ENCODE results near the gene GMPR2.

GMPR2 gene

GRCh38 chr14:24238123-24238522 lies 5.4 kb downstream of the GMPR2 start:
- no peaks in the 10 kb centered on the region for H3K27me3 ChIP-seq (ENCODE audit: low read length)
- peaks cover 14% of the 10 kb centered on the region; the same call in 1 of the 2 replicates for H3K79me2 ChIP-seq (ENCODE audit: insufficient read depth, low read length)
- no peak overlapping the region for H3K4me2 ChIP-seq (ENCODE audit: low read depth, low read length, poor library complexity, severe bottlenecking)
- no peaks in the 10 kb centered on the region for H3K9me2 ChIP-seq (replicated peaks; ENCODE audit: insufficient read depth, low read length)
- H3K9me3 ChIP-seq (ENCODE audit: insufficient read depth, low read length), result no peaks in the 10 kb centered on the region
- no peak overlapping the region for H3K9ac ChIP-seq (ENCODE audit: low read length)
- no peaks in the 10 kb centered on the region; the same call in 1 of the 2 replicates for H3K36me3 ChIP-seq (ENCODE audit: low read length)
- peaks cover 13% of the 10 kb centered on the region; the same call in 1 of the 2 replicates for H3F3A ChIP-seq (ENCODE audit: insufficient read depth)
- H3K4me3 ChIP-seq (ENCODE audit: insufficient read depth, low read length, poor library complexity, severe bottlenecking), result no peak overlapping the region
- H4K20me1 ChIP-seq (ENCODE audit: low read depth, low read length), result no peaks in the 10 kb centered on the region; the same call in 1 of the 2 replicates
- H3K27ac ChIP-seq (ENCODE audit: low read depth, low read length), result no peak overlapping the region
- TF ChIP-seq EZH2phosphoT487 (conservative IDR thresholded peaks at IDR 0.05; ENCODE audit: low read length) (no peak), CTCF (IDR thresholded peaks at IDR 0.05; ENCODE audit: insufficient read depth, low read length, poor library complexity, severe bottlenecking) (no peak)
- no peak overlapping the region for H2AFZ ChIP-seq (ENCODE audit: low read depth, low read length, severe bottlenecking)

GRCh38 chr14:24238527-24239037 lies 5.9 kb downstream of the GMPR2 start:
- H3K9me3 ChIP-seq (ENCODE audit: insufficient read depth, low read length), result no peaks in the 10 kb centered on the region
- no peak overlapping the region for H3K4me3 ChIP-seq (ENCODE audit: insufficient read depth, low read length, poor library complexity, severe bottlenecking)
- no peak overlapping the region for H3K27ac ChIP-seq (ENCODE audit: low read depth, low read length)
- H3K79me2 ChIP-seq (ENCODE audit: insufficient read depth, low read length), result peaks cover 14% of the 10 kb centered on the region; the same call in 1 of the 2 replicates
- no peak overlapping the region for H3K9ac ChIP-seq (ENCODE audit: low read length)
- H3K9me2 ChIP-seq (replicated peaks; ENCODE audit: insufficient read depth, low read length), result no peaks in the 10 kb centered on the region
- no peak overlapping the region for H2AFZ ChIP-seq (ENCODE audit: low read depth, low read length, severe bottlenecking)
- H4K20me1 ChIP-seq (ENCODE audit: low read depth, low read length), result no peaks in the 10 kb centered on the region; the same call in 1 of the 2 replicates
- H3F3A ChIP-seq (ENCODE audit: insufficient read depth), result peaks cover 12% of the 10 kb centered on the region; the same call in 1 of the 2 replicates
- H3K27me3 ChIP-seq (ENCODE audit: low read length), result no peaks in the 10 kb centered on the region
- no peaks in the 10 kb centered on the region; the same call in 1 of the 2 replicates for H3K36me3 ChIP-seq (ENCODE audit: low read length)
- TF ChIP-seq CTCF (IDR thresholded peaks at IDR 0.05; ENCODE audit: insufficient read depth, low read length, poor library complexity, severe bottlenecking) (no peak), EZH2phosphoT487 (conservative IDR thresholded peaks at IDR 0.05; ENCODE audit: low read length) (no peak)
- no peak overlapping the region for H3K4me2 ChIP-seq (ENCODE audit: low read depth, low read length, poor library complexity, severe bottlenecking)

- TF ChIP-seq EZH2phosphoT487 (conservative IDR thresholded peaks at IDR 0.05; ENCODE audit: low read length) (no peak), CTCF (IDR thresholded peaks at IDR 0.05; ENCODE audit: insufficient read depth, low read length, poor library complexity, severe bottlenecking) (no peak)
- Histone ChIP-seq H3K9me2 (replicated peaks; ENCODE audit: insufficient read depth, low read length) (no peaks in the 10 kb centered on the region), H2AFZ (ENCODE audit: low read depth, low read length, severe bottlenecking) (no peak overlapping the region), H3K9me3 (ENCODE audit: insufficient read depth, low read length) (no peaks in the 10 kb centered on the region), H3F3A (ENCODE audit: insufficient read depth) (no peaks in the 10 kb centered on the region), H4K20me1 (ENCODE audit: low read depth, low read length) (no peaks in the 10 kb centered on the region; the same call in 1 of the 2 replicates), H3K36me3 (ENCODE audit: low read length) (no peaks in the 10 kb centered on the region; the same call in 1 of the 2 replicates), H3K4me3 (ENCODE audit: insufficient read depth, low read length, poor library complexity, severe bottlenecking) (no peak overlapping the region), H3K9ac (ENCODE audit: low read length) (no peak overlapping the region), H3K79me2 (ENCODE audit: insufficient read depth, low read length) (peaks cover 7% of the 10 kb centered on the region; the same call in 1 of the 2 replicates), H3K27ac (ENCODE audit: low read depth, low read length) (no peak overlapping the region), H3K4me2 (ENCODE audit: low read depth, low read length, poor library complexity, severe bottlenecking) (peak overlapping the region; percentile 2), H3K27me3 (ENCODE audit: low read length) (no peaks in the 10 kb centered on the region)
These were observed 7.6 kb downstream of the GMPR2 start for GRCh38 chr14:24240110-24240918.
